Mesenchymal stem cell (in vitro differentiated cells and primary cell): ENCODE data around the gene MEX3A.

Experiments
- DNase-seq: peaks from one replicate; pipeline ENCODE4 v3.0.0-alpha.2; 2013
- H2AFZ ChIP-seq: one replicate; pipeline ENCODE4 v1.6.1; 2013; ENCODE audit warnings: low read depth, mild to moderate bottlenecking, control low read depth, inconsistent platforms, low read length, moderate library complexity
- H2AK5ac ChIP-seq: 2 replicates; pipeline ENCODE4 v1.6.1; 2013; ENCODE audit warnings: low read length, moderate library complexity, mild to moderate bottlenecking, inconsistent platforms; ENCODE audit not compliant: severe bottlenecking
- H2BK120ac ChIP-seq: one replicate; pipeline ENCODE4 v1.6.1; 2013; ENCODE audit warnings: low read depth, mild to moderate bottlenecking, inconsistent platforms, low read length, moderate library complexity
- H2BK12ac ChIP-seq, 2 experiments: one replicate each; pipeline ENCODE4 v1.6.1; 2013; ENCODE audit warnings: inconsistent platforms in 2 of 2, low read length in 2 of 2, mild to moderate bottlenecking in 2 of 2, moderate library complexity in 2 of 2, control low read depth in 1 of 2
- H2BK15ac ChIP-seq: one replicate; pipeline ENCODE4 v1.6.1; 2013; ENCODE audit warnings: mild to moderate bottlenecking, low read depth, inconsistent platforms; ENCODE audit not compliant: poor library complexity, severe bottlenecking
- H2BK5ac ChIP-seq: 2 replicates; pipeline ENCODE4 v1.6.1; 2013; ENCODE audit warnings: low read depth, mild to moderate bottlenecking, low read length, control low read depth, inconsistent platforms; ENCODE audit not compliant: poor library complexity, severe bottlenecking
- H3K14ac ChIP-seq, 2 experiments: one replicate each; pipeline ENCODE4 v1.6.1; 2013; ENCODE audit warnings: inconsistent platforms in 2 of 2, low read length in 2 of 2, control low read depth in 1 of 2, mild to moderate bottlenecking in 1 of 2, moderate library complexity in 1 of 2
- H3K18ac ChIP-seq, 2 experiments: one replicate each; pipeline ENCODE4 v1.6.1; 2013; ENCODE audit warnings: inconsistent platforms in 2 of 2, low read length in 2 of 2, control low read depth in 1 of 2, low read depth in 1 of 2, mild to moderate bottlenecking in 1 of 2
- H3K23ac ChIP-seq, 2 experiments: one replicate each; pipeline ENCODE4 v1.6.1; 2013; ENCODE audit warnings: inconsistent platforms in 2 of 2, low read length in 2 of 2, mild to moderate bottlenecking in 2 of 2, moderate library complexity in 2 of 2, control low read depth in 1 of 2
- H3K27ac ChIP-seq: 2 replicates; pipeline ENCODE4 v1.5.1; 2013; ENCODE audit warnings: mild to moderate bottlenecking, moderate library complexity, low read length, control low read depth, inconsistent platforms; ENCODE audit not compliant: poor library complexity, severe bottlenecking
- H3K27me3 ChIP-seq, 2 experiments: 2 replicates each; pipeline versions ENCODE4 v1.6.1 to v1.7.0; 2013; ENCODE audit warnings: low read length in 2 of 2, mild to moderate bottlenecking in 2 of 2, moderate library complexity in 2 of 2, control low read depth in 1 of 2, inconsistent platforms in 1 of 2; ENCODE audit not compliant: control insufficient read depth in 1 of 2, insufficient read depth in 1 of 2
- H3K36me3 ChIP-seq, 2 experiments: 2 replicates each; pipeline versions ENCODE4 v1.6.1 to v1.7.0; 2013; ENCODE audit warnings: low read length in 2 of 2, control low read depth in 1 of 2, inconsistent platforms in 1 of 2, low read depth in 1 of 2, mild to moderate bottlenecking in 1 of 2; ENCODE audit not compliant: insufficient read depth in 2 of 2, control insufficient read depth in 1 of 2
- H3K4ac ChIP-seq, 2 experiments: one replicate each; pipeline ENCODE4 v1.6.1; 2013; ENCODE audit warnings: inconsistent platforms in 2 of 2, low read length in 2 of 2, mild to moderate bottlenecking in 2 of 2, moderate library complexity in 2 of 2, control low read depth in 1 of 2, low read depth in 1 of 2
- H3K4me1 ChIP-seq: 2 replicates; pipeline ENCODE4 v1.6.1; 2013; ENCODE audit warnings: low read depth, low read length, control low read depth; ENCODE audit not compliant: control insufficient read depth, insufficient read depth
- H3K4me2 ChIP-seq: 2 replicates; pipeline ENCODE4 v1.6.1; 2013; ENCODE audit warnings: low read length, mild to moderate bottlenecking, inconsistent platforms; ENCODE audit not compliant: poor library complexity, severe bottlenecking
- H3K4me3 ChIP-seq, 2 experiments: 2 replicates each; pipeline versions ENCODE4 v1.5.1 to v1.7.0; 2013; ENCODE audit warnings: low read length in 2 of 2, mild to moderate bottlenecking in 2 of 2, control low read depth in 1 of 2, low read depth in 1 of 2; ENCODE audit not compliant: insufficient read depth in 1 of 2
- H3K79me1 ChIP-seq: replicated peaks from 2 replicates; pipeline ENCODE4 v1.6.1; 2013; ENCODE audit warnings: mild to moderate bottlenecking, control low read depth, low read length, inconsistent platforms; ENCODE audit not compliant: poor library complexity, severe bottlenecking
- H3K9ac ChIP-seq: 2 replicates; pipeline ENCODE4 v1.7.0; 2013; ENCODE audit warnings: mild to moderate bottlenecking, low read length, moderate library complexity
- H3K9me3 ChIP-seq: 2 replicates; pipeline ENCODE4 v1.7.0; 2013; ENCODE audit warnings: mild to moderate bottlenecking, low read length; ENCODE audit not compliant: control insufficient read depth
- H4K8ac ChIP-seq: one replicate; pipeline ENCODE4 v1.6.1; 2013; ENCODE audit warnings: inconsistent platforms, mild to moderate bottlenecking, low read length, moderate library complexity
- H4K91ac ChIP-seq: one replicate; pipeline ENCODE4 v1.6.1; 2013; ENCODE audit warnings: mild to moderate bottlenecking, low read length, inconsistent platforms
- WGBS: methylation state at CpG from one replicate; pipeline ENCODE4 v1.1.7; 2013; ENCODE audit warnings: mixed read lengths; 5-methylcytosine and 5-hydroxymethylcytosine counted together

Gene MEX3A

DNA sequence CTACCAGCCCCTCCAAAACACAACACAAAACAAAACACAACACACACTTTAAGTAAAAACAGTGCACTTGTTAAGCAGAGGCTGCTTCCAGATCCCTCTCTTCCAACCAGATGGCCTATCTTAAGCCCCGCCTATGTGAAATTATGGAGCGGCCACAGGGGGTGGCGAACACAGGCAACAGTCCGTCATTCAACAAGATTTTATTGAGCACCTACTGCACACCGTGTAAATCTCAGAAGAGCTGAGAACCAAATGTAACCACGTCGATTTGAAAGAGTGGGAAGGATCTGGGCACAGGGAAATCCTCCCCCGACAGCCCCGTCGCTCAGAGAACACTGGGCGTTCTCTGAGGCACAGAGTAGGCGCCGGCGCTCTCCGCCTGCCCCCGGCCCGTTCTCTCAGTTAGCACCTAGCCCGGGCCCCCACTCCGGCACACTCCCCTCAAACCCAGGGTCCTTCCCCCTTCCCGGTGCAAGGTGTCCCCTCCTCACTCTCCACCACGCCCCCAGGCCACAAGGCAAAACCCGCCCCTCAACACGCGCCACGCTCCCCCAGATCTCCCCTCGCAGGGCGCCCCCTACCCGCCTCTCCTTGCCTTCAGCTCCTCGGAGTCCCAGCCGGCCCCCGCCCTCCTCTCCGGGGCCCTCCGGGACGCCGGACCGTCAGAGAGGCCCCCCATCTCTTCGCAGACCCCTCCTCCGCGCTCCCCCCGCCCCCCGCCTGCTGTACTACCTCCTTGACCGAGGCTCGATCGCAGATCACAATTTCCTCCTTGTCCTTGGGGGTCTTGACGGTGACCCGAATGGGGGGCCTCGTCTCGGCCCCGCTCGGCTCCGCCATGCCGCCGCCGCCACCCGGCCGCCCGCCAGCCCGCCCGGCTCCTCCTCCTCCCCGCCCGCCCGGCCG lies 29.1 kb downstream of the MEX3A start:
- WGBS: 1% methylated on average over 35 of the region's 63 CpGs
- Histone ChIP-seq H4K8ac (no peak overlapping the region), H2AFZ (peak overlapping the region; percentile 80), H2BK15ac (no peak overlapping the region), H3K4me3 (peak overlapping the region; percentile 86 to 92), H3K27ac (peak overlapping the region; percentile 15), H3K9ac (peak overlapping the region; percentile 83), H3K18ac (peak overlapping the region; percentile 29 to 95), H3K27me3 (no peaks in the 10 kb centered on the region), H2AK5ac (no peak overlapping the region), H3K14ac (peak overlapping the region in 1 of 2 experiments; percentile 93), H3K4me2 (peak overlapping the region; percentile 84), H3K9me3 (no peaks in the 10 kb centered on the region), H2BK5ac (no peak overlapping the region), H2BK120ac (no peak overlapping the region), H3K4me1 (peaks cover 12% of the 10 kb centered on the region), H3K79me1 (peaks cover 37% of the 10 kb centered on the region), H4K91ac (peak overlapping the region; percentile 1), H2BK12ac (peak overlapping the region in 1 of 2 experiments; percentile 19), H3K36me3 (peaks cover 37 to 39% of the 10 kb centered on the region in 2 experiments), H3K4ac (peak overlapping the region in 1 of 2 experiments; percentile 5), H3K23ac (peak overlapping the region in 1 of 2 experiments; percentile 61)
- peak; percentile 86 for DNase-seq

GRCh38 chr1:156051011-156051725 lies 31.1 kb downstream of the MEX3A start:
- H2BK12ac ChIP-seq: no peak overlapping the region
- H3K79me1 ChIP-seq: peaks cover 32% of the 10 kb centered on the region
- DNase-seq: no peak
- H4K8ac ChIP-seq: no peak overlapping the region
- WGBS: 100% methylated on average over 5 of the region's 7 CpGs
- no peak overlapping the region for H2AFZ ChIP-seq
- H3K18ac ChIP-seq: no peak overlapping the region
- H3K14ac ChIP-seq: no peak overlapping the region
- H2BK5ac ChIP-seq: no peak overlapping the region
- H3K27ac ChIP-seq: no peak overlapping the region
- no peaks in the 10 kb centered on the region for H3K27me3 ChIP-seq
- H3K23ac ChIP-seq: no peak overlapping the region
- H4K91ac ChIP-seq: no peak overlapping the region
- no peak overlapping the region for H2BK120ac ChIP-seq
- H2AK5ac ChIP-seq: no peak overlapping the region
- no peak overlapping the region for H3K9ac ChIP-seq
- H3K4ac ChIP-seq: no peak overlapping the region
- peaks cover 31 to 34% of the 10 kb centered on the region in 2 experiments for H3K36me3 ChIP-seq
- H3K4me3 ChIP-seq: no peak overlapping the region
- no peak overlapping the region for H2BK15ac ChIP-seq
- H3K4me1 ChIP-seq: peaks cover 12% of the 10 kb centered on the region
- no peak overlapping the region for H3K4me2 ChIP-seq
- no peaks in the 10 kb centered on the region for H3K9me3 ChIP-seq

DNA sequence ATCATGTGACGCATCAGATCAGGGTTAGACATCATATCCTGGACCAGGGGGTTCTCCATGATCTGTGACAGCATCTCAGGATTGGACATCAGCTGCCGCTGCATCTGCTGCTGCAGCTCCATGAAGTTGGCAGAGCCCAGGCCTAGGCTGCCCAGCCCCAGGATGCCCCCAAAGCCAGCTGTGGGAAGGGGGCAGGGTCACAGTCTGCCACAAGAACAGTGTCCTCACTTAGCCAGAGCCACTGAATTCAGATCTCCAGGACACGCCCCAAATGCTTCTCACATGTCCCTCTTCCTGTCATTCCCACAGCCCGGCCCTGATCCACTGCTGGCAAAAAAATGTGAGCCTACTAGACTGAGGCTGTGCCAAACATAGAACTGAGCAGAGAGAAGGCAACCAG lies 31.9 kb downstream of the MEX3A start:
- Histone ChIP-seq H2AK5ac (no peak overlapping the region), H3K23ac (no peak overlapping the region), H3K36me3 (peaks cover 33 to 34% of the 10 kb centered on the region in 2 experiments), H4K8ac (no peak overlapping the region), H4K91ac (no peak overlapping the region), H3K18ac (no peak overlapping the region), H3K79me1 (peaks cover 29% of the 10 kb centered on the region), H3K9me3 (no peaks in the 10 kb centered on the region), H3K4me3 (no peak overlapping the region), H3K4me2 (no peak overlapping the region), H3K4me1 (peaks cover 9% of the 10 kb centered on the region), H2AFZ (no peak overlapping the region), H2BK5ac (no peak overlapping the region), H2BK12ac (no peak overlapping the region), H3K4ac (no peak overlapping the region), H3K9ac (no peak overlapping the region), H3K27me3 (no peaks in the 10 kb centered on the region), H3K27ac (no peak overlapping the region), H2BK120ac (no peak overlapping the region), H2BK15ac (no peak overlapping the region), H3K14ac (no peak overlapping the region)
- WGBS: 87% methylated on average over 4 of the region's 4 CpGs
- no peak for DNase-seq

DNA sequence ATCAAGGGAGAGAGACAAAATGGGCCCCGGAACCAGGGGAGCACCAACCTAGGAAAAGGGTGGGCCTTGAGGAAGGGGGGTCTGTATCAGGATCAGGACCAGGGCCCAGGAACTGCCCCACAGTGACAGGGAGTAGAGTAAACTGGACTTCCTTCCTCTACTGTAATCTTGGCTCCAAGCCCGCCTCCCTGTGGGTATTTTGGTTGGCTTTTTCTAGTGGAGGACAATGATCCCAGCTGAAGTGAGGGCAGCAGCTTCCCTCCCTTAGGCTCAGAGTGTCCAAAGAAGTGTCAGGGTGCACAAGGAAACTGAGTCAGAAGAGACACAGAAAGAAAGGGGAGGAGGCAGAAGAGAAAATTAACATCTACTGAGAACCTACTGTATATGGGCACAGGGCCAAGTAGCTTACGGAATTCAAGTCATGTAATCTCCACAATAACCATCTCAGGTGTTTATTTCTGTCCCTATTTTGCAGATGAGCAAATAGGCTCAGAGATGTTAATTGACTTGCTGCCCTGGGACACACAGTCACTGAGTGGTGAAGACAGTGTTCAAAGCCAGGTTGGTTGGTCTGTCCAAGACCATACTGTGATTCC lies 33.5 kb downstream of the MEX3A start:
- no peaks in the 10 kb centered on the region for H3K27me3 ChIP-seq
- H3K14ac ChIP-seq: no peak overlapping the region
- no peak overlapping the region for H3K9ac ChIP-seq
- H2AFZ ChIP-seq: no peak overlapping the region
- H3K79me1 ChIP-seq: peaks cover 27% of the 10 kb centered on the region
- H3K9me3 ChIP-seq: no peaks in the 10 kb centered on the region
- H4K91ac ChIP-seq: no peak overlapping the region
- no peak overlapping the region for H2AK5ac ChIP-seq
- no peak for DNase-seq
- peak overlapping the region in 1 of 2 experiments; percentile 14 for H3K23ac ChIP-seq
- H3K4me3 ChIP-seq: no peak overlapping the region
- H3K4me1 ChIP-seq: peaks cover 7% of the 10 kb centered on the region
- H2BK12ac ChIP-seq: no peak overlapping the region
- no peak overlapping the region for H3K18ac ChIP-seq
- no peak overlapping the region for H4K8ac ChIP-seq
- H3K4ac ChIP-seq: no peak overlapping the region
- H2BK120ac ChIP-seq: no peak overlapping the region
- H2BK5ac ChIP-seq: no peak overlapping the region
- H2BK15ac ChIP-seq: no peak overlapping the region
- H3K4me2 ChIP-seq: no peak overlapping the region
- H3K27ac ChIP-seq: no peak overlapping the region
- 91% methylated on average over 3 of the region's 3 CpGs for whole genome bisulfite sequencing
- peaks cover 43 to 45% of the 10 kb centered on the region in 2 experiments for H3K36me3 ChIP-seq
